ENCODE measurements around the gene NSMF. TPM values are rescaled to one million over a fixed set of nuclear protein-coding genes. Genes with fewer than 3 reads are reported as not detected.

The NSMF gene
- total RNA-seq, 1 donor: 22.4 TPM

DNA sequence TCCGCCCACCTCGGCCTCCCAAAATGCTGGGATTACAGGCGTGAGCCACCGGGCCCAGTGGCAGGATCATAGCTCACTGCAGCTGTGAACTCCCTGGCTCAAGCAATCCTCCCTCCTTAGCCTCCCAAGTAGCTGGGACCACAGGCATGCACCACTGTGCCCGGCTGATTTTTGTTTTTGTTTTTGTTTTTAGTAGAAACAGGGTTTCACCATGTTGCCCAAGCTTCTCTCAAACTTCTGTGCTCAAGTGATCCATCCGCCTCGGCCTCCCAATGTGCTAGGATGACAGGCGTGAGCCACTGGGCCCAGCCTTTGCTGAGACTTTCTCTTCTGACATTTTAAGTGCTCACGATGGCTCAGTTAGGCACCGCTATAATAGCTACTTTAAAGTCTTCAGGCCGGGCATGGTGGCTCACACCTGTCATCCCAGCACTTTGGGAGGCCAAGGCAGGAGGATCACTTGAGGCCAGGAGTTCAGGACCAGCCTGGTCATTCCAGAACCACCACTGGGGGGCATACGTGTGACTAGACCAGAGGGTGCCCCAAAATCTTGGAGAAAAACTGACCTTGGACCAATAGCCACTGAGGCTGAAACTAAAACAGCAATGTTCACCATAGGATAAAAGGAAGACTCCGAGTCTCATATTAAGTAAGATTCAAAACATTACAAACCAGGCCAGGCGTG is 14.9 kb downstream of the NSMF start:
- TF ChIP-seq CTCF (IDR thresholded peaks at IDR 0.05; ENCODE audit: extremely low read depth, low read depth, low read length): no peak
- H3K79me2 ChIP-seq (ENCODE audit: insufficient read depth, low read length): no peaks in the 10 kb centered on the region
- H3K4me3 ChIP-seq (ENCODE audit: insufficient read depth, low read length): no peak overlapping the region
- H4K20me1 ChIP-seq (ENCODE audit: insufficient read depth, low read length): no peaks in the 10 kb centered on the region
- H3K36me3 ChIP-seq (ENCODE audit: insufficient read depth, low read length): no peaks in the 10 kb centered on the region
- no peak overlapping the region for H2AFZ ChIP-seq (ENCODE audit: low read length)
- H3K27me3 ChIP-seq (ENCODE audit: insufficient read depth, low read length): peaks cover 12% of the 10 kb centered on the region
- no peaks in the 10 kb centered on the region for H3K9me3 ChIP-seq (ENCODE audit: low read depth, low read length)
- H3K27ac ChIP-seq (ENCODE audit: low read depth, low read length): no peak overlapping the region
- no peaks in the 10 kb centered on the region for H3K4me1 ChIP-seq (ENCODE audit: insufficient read depth, low read length)
- H3K4me2 ChIP-seq (ENCODE audit: insufficient read depth, low read length): no peak overlapping the region
- no peak for DNase-seq (ENCODE audit: insufficient read length, low spot score, missing footprints)

GRCh38 chr9:137441935-137442321 is 17.2 kb downstream of the NSMF start:
- Histone ChIP-seq H3K9me3 (ENCODE audit: low read depth, low read length) (no peaks in the 10 kb centered on the region), H3K27me3 (ENCODE audit: insufficient read depth, low read length) (peaks cover 12% of the 10 kb centered on the region), H4K20me1 (ENCODE audit: insufficient read depth, low read length) (no peaks in the 10 kb centered on the region), H3K4me3 (ENCODE audit: insufficient read depth, low read length) (no peak overlapping the region), H3K79me2 (ENCODE audit: insufficient read depth, low read length) (no peaks in the 10 kb centered on the region), H3K4me1 (ENCODE audit: insufficient read depth, low read length) (no peaks in the 10 kb centered on the region), H3K4me2 (ENCODE audit: insufficient read depth, low read length) (no peak overlapping the region), H3K36me3 (ENCODE audit: insufficient read depth, low read length) (no peaks in the 10 kb centered on the region), H3K27ac (ENCODE audit: low read depth, low read length) (no peak overlapping the region), H2AFZ (ENCODE audit: low read length) (no peak overlapping the region)
- no peak for DNase-seq (ENCODE audit: insufficient read length, low spot score, missing footprints)
- no peak for TF ChIP-seq CTCF (IDR thresholded peaks at IDR 0.05; ENCODE audit: extremely low read depth, low read depth, low read length)

DNA sequence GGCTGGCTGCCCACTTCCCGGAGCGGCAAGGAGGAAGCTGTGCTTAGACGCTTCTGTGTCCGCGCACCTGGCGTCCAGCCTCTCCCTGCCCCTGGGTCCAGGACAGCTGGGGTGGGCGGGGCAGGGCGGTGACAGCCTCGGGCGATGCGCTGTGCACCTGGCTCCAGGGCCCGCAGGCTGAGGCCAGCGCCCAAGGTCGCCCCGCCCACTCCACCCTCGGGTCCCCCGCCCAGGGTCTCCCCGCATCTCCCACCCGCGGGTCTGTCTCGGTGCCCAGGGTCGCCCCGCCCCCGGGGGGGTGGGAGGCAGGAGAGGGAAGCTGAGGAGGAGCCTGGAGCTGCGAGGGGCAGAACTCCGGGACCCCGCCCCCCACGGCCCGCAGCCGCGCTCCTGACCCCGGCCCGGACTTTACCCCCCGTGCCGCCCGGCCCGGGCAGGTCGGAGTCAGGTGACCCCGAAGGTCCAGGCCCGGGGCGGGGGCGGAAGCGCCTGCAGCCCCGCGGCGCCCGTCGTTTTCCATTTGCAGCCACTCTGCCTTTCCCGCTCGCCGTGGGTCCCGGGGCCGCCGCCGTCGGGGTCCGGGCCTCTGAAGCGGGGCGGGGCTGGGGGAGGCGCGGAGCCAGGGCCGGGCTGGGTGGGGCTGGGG is 17.7 kb downstream of the NSMF start, which contains the start of gene ENTPD8:
ENTPD8 (minus strand) TSS at position 69 of the 646 bp plus-strand sequence. CDS start 3,072 bp downstream, outside the sequence.
- Histone ChIP-seq H3K4me2 (ENCODE audit: insufficient read depth, low read length) (peak within 1 kb of the TSS; percentile 43), H3K4me3 (ENCODE audit: insufficient read depth, low read length) (peak within 1 kb of the TSS; percentile 43)

More for the DNA sequence above, 17.7 kb downstream of the NSMF start, which contains the start of gene ENTPD8:
- TF ChIP-seq CTCF (IDR thresholded peaks at IDR 0.05; ENCODE audit: extremely low read depth, low read depth, low read length): no peak
- H3K9me3 ChIP-seq (ENCODE audit: low read depth, low read length): no peaks in the 10 kb centered on the region
- no peak for DNase-seq (ENCODE audit: insufficient read length, low spot score, missing footprints)
- no peaks in the 10 kb centered on the region for H4K20me1 ChIP-seq (ENCODE audit: insufficient read depth, low read length)
- H2AFZ ChIP-seq (ENCODE audit: low read length): no peak within 1 kb of the TSS
- no peaks in the 10 kb centered on the region for H3K36me3 ChIP-seq (ENCODE audit: insufficient read depth, low read length)
- no peaks in the 10 kb centered on the region for H3K79me2 ChIP-seq (ENCODE audit: insufficient read depth, low read length)
- no peak within 1 kb of the TSS for H3K27ac ChIP-seq (ENCODE audit: low read depth, low read length)
- H3K4me1 ChIP-seq (ENCODE audit: insufficient read depth, low read length): peaks cover under 1% of the 10 kb centered on the region
- H3K27me3 ChIP-seq (ENCODE audit: insufficient read depth, low read length): peaks cover 12% of the 10 kb centered on the region
